Stimulated activated naive CD4-positive, alpha-beta T cell treated with Interleukin-2 at 50 U/mL for 16 hours (primary cell): Measurements from ENCODE around the gene ZNHIT1.
"Not testable (repeated sequence)": the region's sequence is repeated elsewhere in the genome, so short reads cannot be mapped to it uniquely, and the experiment has no call there.

Experiments used
- DNase-seq: peaks from one replicate; lab custom pipeline; 2025; lab: John Stamatoyannopoulos, UW

Gene ZNHIT1

GRCh38 chr7:101186844-101187428 lies 31.0 kb upstream of the ZNHIT1 start:
- no peak for DNase-seq

GRCh38 chr7:101189109-101189508 lies 28.9 kb upstream of the ZNHIT1 start:
- DNase-seq, result no peak

- no peak for DNase-seq
Measured at GRCh38 chr7:101195884-101196283, 22.1 kb upstream of the ZNHIT1 start.

GRCh38 chr7:101197991-101198390 lies 20.0 kb upstream of the ZNHIT1 start:
- DNase-seq, result no peak

- DNase-seq, result no peak
Measured at GRCh38 chr7:101198476-101198875, 19.5 kb upstream of the ZNHIT1 start.

GRCh38 chr7:101199522-101199921 lies 18.4 kb upstream of the ZNHIT1 start:
- DNase-seq, result not testable (repeated sequence)

GRCh38 chr7:101200504-101200861 lies 17.5 kb upstream of the ZNHIT1 start:
- DNase-seq, result no peak

- no peak for DNase-seq
Measured at GRCh38 chr7:101200862-101201599, 16.9 kb upstream of the ZNHIT1 start, which contains the start of gene MOGAT3. Gene MOGAT3 (minus strand): TSS chr7:101201036. CDS start chr7:101200854, 182 bp downstream.

- no peak for DNase-seq
Measured at GRCh38 chr7:101201695-101202602, 16.0 kb upstream of the ZNHIT1 start.

- no peak for DNase-seq
Measured at GRCh38 chr7:101202603-101202918, 15.4 kb upstream of the ZNHIT1 start.

- peak; percentile 17 for DNase-seq
Measured at GRCh38 chr7:101203740-101204738, 13.9 kb upstream of the ZNHIT1 start.

GRCh38 chr7:101205901-101206664 lies 11.9 kb upstream of the ZNHIT1 start:
- DNase-seq, result no peak

- DNase-seq, result no peak
Measured at GRCh38 chr7:101206665-101207042, 11.3 kb upstream of the ZNHIT1 start.

- no peak for DNase-seq
Measured at GRCh38 chr7:101207459-101207858, 10.5 kb upstream of the ZNHIT1 start.

- DNase-seq, result no peak
Measured at GRCh38 chr7:101208794-101209193, 9.2 kb upstream of the ZNHIT1 start.

- no peak for DNase-seq
Measured at GRCh38 chr7:101210143-101210542, 7.8 kb upstream of the ZNHIT1 start.

GRCh38 chr7:101211501-101211900 lies 6.5 kb upstream of the ZNHIT1 start:
- no peak for DNase-seq

GRCh38 chr7:101212014-101212413 lies 6.0 kb upstream of the ZNHIT1 start:
- no peak for DNase-seq

- no peak for DNase-seq
Measured at GRCh38 chr7:101216001-101216859, 1.7 kb upstream of the ZNHIT1 start.

GRCh38 chr7:101216860-101217387 lies 1.0 kb upstream of the ZNHIT1 start:
- no peak for DNase-seq
